HFF-Myc (cell line): ENCODE results near the gene C1QTNF4.
A peak's percentile ranks its signal among the peaks of the same experiment; 100 is the strongest.

ENCODE experiments used
- DNase-seq: peaks from one replicate; pipeline ENCODE4 v3.0.0-alpha.2; 2011; ENCODE audit warnings: low read depth; ENCODE audit errors: extremely low read depth
- H3K4me3 ChIP-seq: replicated peaks from 2 replicates; pipeline ENCODE4 v1.5.1; 2011; ENCODE audit warnings: low read depth, mild to moderate bottlenecking, control low read depth, low read length
- CTCF ChIP-seq: IDR thresholded peaks from 2 replicates; pipeline ENCODE4 v1.5.1; 2012; ENCODE audit warnings: mild to moderate bottlenecking, low read depth, low read length, control low read depth; ENCODE audit errors: missing control alignments

C1QTNF4 gene

GRCh38 chr11:47589584-47589976, 4.6 kb downstream of the C1QTNF4 start:
- peak overlapping the region; percentile 19 for H3K4me3 ChIP-seq
- no peak for DNase-seq
- TF ChIP-seq CTCF, result no peak

- H3K4me3 ChIP-seq, result no peak overlapping the region
- no peak for DNase-seq
- no peak for TF ChIP-seq CTCF
Measured at GRCh38 chr11:47589118-47589517, 5.1 kb downstream of the C1QTNF4 start.

GRCh38 chr11:47587723-47588326, 6.4 kb downstream of the C1QTNF4 start:
- TF ChIP-seq CTCF, result no peak
- DNase-seq, result no peak
- H3K4me3 ChIP-seq, result no peak overlapping the region

GRCh38 chr11:47587039-47587716, 7.0 kb downstream of the C1QTNF4 start:
- TF ChIP-seq CTCF, result no peak
- DNase-seq, result no peak
- H3K4me3 ChIP-seq, result no peak overlapping the region

- TF ChIP-seq CTCF, result no peak
- H3K4me3 ChIP-seq, result no peak within 1 kb of the TSS
- no peak for DNase-seq
Measured at GRCh38 chr11:47586098-47586855, 7.9 kb downstream of the C1QTNF4 start, which contains the start of gene FAM180B. FAM180B (plus strand) TSS chr11:47586678; CDS start chr11:47586769, 91 bp downstream.

- no peak overlapping the region for H3K4me3 ChIP-seq
- no peak for DNase-seq
- no peak for TF ChIP-seq CTCF
Measured at GRCh38 chr11:47583844-47584243, 10.4 kb downstream of the C1QTNF4 start.
